Hepatocyte (in vitro differentiated cells): ENCODE results near the gene SUDS3. TPM values are rescaled to one million over a fixed set of nuclear protein-coding genes. Genes with fewer than 3 reads are reported as not detected.

ENCODE experiments used
- DNase-seq: peaks from one replicate; pipeline ENCODE4 v3.0.0-alpha.2; 2016; ENCODE audit warnings: low spot score
- H2AFZ ChIP-seq: fragments of 200-600 bp; sonication (generic); 2 replicates; pipeline ENCODE4 v1.6.0; 2016; ENCODE audit warnings: antibody characterized with exemption, mild to moderate bottlenecking
- H3K27ac ChIP-seq: fragments of 200-600 bp; sonication (generic); 2 replicates; pipeline ENCODE4 v1.5.1; 2016; ENCODE audit warnings: mild to moderate bottlenecking
- H3K27me3 ChIP-seq: fragments of 200-600 bp; sonication (generic); 2 replicates; pipeline ENCODE4 v1.6.1; 2016
- H3K36me3 ChIP-seq: fragments of 200-600 bp; sonication (generic); replicated peaks from 2 replicates; pipeline ENCODE4 v1.5.1; 2016; ENCODE audit warnings: low read depth; ENCODE audit not compliant: insufficient read depth
- H3K4me1 ChIP-seq: fragments of 200-600 bp; sonication (generic); 2 replicates; pipeline ENCODE4 v1.5.1; 2016; ENCODE audit warnings: mild to moderate bottlenecking, moderate library complexity; ENCODE audit not compliant: insufficient read depth
- H3K4me2 ChIP-seq: fragments of 200-600 bp; sonication (generic); 2 replicates; pipeline ENCODE4 v1.6.0; 2016
- H3K4me3 ChIP-seq: fragments of 200-600 bp; sonication (generic); 2 replicates; pipeline ENCODE4 v1.5.1; 2016; ENCODE audit warnings: mild to moderate bottlenecking
- H3K79me2 ChIP-seq: fragments of 200-600 bp; sonication (generic); 2 replicates; pipeline ENCODE4 v1.6.0; 2017; ENCODE audit warnings: mild to moderate bottlenecking
- H3K9me2 ChIP-seq: fragments of 200-600 bp; sonication (generic); replicated peaks from 2 replicates; pipeline ENCODE4 v1.6.0; 2017; ENCODE audit warnings: mild to moderate bottlenecking; ENCODE audit not compliant: insufficient read depth
- H3K9me3 ChIP-seq: fragments of 200-600 bp; sonication (generic); 2 replicates; pipeline ENCODE4 v1.5.1; 2016; ENCODE audit warnings: low read depth, mild to moderate bottlenecking
- H4K20me1 ChIP-seq: fragments of 200-600 bp; sonication (generic); 2 replicates; pipeline ENCODE4 v1.6.0; 2016; ENCODE audit warnings: mild to moderate bottlenecking; ENCODE audit not compliant: insufficient read depth, poor library complexity, severe bottlenecking
- EZH2 ChIP-seq: fragments of 200-600 bp; sonication (generic); IDR thresholded peaks from 2 replicates; pipeline ENCODE4 v1.6.1; 2016; ENCODE audit warnings: antibody characterized with exemption, mild to moderate bottlenecking, borderline replicate concordance
- EZH2phosphoT487 ChIP-seq: fragments of 200-600 bp; sonication (generic); IDR thresholded peaks from one replicate; pipeline ENCODE4 v1.6.1; 2018; ENCODE audit warnings: antibody characterized with exemption, mild to moderate bottlenecking, low read depth, moderate library complexity; ENCODE audit not compliant: unreplicated experiment, severe bottlenecking
- WGBS: methylation state at CpG from one replicate; pipeline ENCODE4 v1.1.6; 2016; ENCODE audit warnings: low lambda C conversion rate; ENCODE audit errors: missing lambda C conversion rate; 5-methylcytosine and 5-hydroxymethylcytosine counted together
- polyA plus RNA-seq: library from polyadenylated mRNA; unstranded; fragments of >200 nt; fragmentation: Nextera tagmentation; extraction: Ambion mirVana; gene quantifications from 2 replicates; pipeline ENCODE4 v1.2.1, GENCODE V29; 2016
- total RNA-seq: library from RNA; depleted of rRNA; stranded (reverse); fragments of >200 nt; gene quantifications from 2 replicates; pipeline ENCODE4 v1.2.3, GENCODE V29; 2014
- TF ChIP-seq, protein P1 (sequence below): fragments of 200-600 bp; sonication (generic); IDR thresholded peaks from 2 replicates; pipeline ENCODE4 v1.5.1; 2016; ENCODE audit warnings: antibody characterized with exemption, mild to moderate bottlenecking; ENCODE audit not compliant: poor library complexity

The SUDS3 gene
- total and polyA plus RNA-seq, 2 experiments from 2014 or later: 21.1 to 40.0 TPM

DNA sequence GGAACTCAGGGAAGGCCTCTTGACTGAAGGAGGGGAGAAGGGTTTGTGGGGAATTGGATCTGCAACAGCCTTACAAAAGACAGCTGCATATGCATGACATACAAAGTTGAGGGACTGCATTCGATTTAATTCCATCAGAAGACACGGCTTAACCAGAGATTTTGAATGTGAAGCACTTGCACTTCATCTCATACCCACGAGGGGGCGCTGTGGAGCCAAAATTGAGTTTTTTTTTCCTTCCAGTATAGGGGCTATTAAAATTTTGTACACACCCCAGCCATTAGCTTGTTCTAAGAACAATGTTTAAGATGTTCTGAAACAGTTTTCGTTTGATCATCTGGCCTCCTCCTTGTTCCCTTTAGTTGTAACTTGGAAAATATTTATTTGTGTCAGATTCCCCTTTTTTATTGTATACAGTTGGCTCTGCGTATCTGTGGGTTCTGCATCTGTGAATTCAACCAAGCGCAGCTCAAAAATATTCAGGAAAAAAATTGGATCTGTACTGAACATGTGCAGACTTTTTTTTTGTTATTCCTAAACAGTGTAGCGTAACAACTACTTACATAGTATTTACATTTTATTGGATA is 1.6 kb downstream of the SUDS3 start:
- Histone ChIP-seq H3K36me3 (no peaks in the 10 kb centered on the region), H3K4me2 (peak overlapping the region; percentile 89), H3K27me3 (no peaks in the 10 kb centered on the region), H3K4me3 (peak overlapping the region; percentile 83), H2AFZ (peak overlapping the region; percentile 97), H3K9me2 (no peaks in the 10 kb centered on the region), H3K9me3 (no peaks in the 10 kb centered on the region), H3K79me2 (peaks cover 40% of the 10 kb centered on the region), H3K4me1 (peaks cover 15% of the 10 kb centered on the region), H3K27ac (peak overlapping the region; percentile 95), H4K20me1 (peaks cover 4% of the 10 kb centered on the region)
- WGBS: 37% methylated on average over 8 of the region's 8 CpGs
- DNase-seq: peak; percentile 43
- TF ChIP-seq EZH2: no peak
- TF ChIP-seq, protein P1, sequence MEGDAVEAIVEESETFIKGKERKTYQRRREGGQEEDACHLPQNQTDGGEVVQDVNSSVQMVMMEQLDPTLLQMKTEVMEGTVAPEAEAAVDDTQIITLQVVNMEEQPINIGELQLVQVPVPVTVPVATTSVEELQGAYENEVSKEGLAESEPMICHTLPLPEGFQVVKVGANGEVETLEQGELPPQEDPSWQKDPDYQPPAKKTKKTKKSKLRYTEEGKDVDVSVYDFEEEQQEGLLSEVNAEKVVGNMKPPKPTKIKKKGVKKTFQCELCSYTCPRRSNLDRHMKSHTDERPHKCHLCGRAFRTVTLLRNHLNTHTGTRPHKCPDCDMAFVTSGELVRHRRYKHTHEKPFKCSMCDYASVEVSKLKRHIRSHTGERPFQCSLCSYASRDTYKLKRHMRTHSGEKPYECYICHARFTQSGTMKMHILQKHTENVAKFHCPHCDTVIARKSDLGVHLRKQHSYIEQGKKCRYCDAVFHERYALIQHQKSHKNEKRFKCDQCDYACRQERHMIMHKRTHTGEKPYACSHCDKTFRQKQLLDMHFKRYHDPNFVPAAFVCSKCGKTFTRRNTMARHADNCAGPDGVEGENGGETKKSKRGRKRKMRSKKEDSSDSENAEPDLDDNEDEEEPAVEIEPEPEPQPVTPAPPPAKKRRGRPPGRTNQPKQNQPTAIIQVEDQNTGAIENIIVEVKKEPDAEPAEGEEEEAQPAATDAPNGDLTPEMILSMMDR: peak; percentile 98

DNA sequence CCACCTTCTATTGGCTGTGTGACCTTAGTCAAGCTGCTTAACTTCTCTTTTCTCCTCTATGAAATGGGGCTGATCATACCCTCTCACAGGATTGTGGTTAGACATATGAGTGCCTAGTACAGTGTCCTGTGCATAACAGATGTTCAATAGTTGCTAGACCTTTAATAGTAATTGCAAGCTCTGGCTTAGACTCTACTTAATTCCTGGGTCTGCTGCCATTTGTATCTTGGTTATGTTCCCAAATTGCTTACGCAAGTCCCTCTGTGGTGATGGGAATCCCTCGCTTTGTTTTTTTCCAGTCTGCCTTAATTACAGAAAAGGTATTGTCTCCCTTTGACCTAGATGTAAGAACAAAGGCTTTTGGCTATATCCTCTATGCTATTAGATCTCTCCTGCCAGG is 15.1 kb downstream of the SUDS3 start:
- DNase-seq: no peak
- TF ChIP-seq, protein P1: no peak

DNA sequence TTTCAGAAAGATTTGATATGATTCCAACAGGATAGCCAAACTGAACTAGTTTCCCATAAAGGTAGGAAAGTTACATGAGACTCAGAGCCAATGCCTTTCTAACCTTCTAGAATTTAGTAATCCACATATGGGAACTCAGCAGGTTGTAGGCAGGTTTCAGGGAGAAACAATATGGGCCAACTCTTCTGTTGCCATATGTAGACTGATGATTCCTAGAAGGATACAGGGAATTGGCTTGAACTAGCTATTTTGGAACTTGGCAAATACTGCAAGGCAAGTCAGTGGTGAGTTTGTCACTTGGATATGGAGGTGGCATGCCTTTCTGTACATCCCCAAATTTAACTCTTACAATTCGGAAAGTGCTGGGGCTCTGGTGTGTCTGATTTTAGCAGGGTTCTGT is 15.5 kb downstream of the SUDS3 start:
- no peaks in the 10 kb centered on the region for H4K20me1 ChIP-seq
- no peak overlapping the region for H3K27ac ChIP-seq
- H3K27me3 ChIP-seq: no peaks in the 10 kb centered on the region
- H3K36me3 ChIP-seq: no peaks in the 10 kb centered on the region
- no peaks in the 10 kb centered on the region for H3K79me2 ChIP-seq
- no peak for DNase-seq
- H3K4me1 ChIP-seq: no peaks in the 10 kb centered on the region
- H3K4me3 ChIP-seq: no peak overlapping the region
- TF ChIP-seq EZH2phosphoT487: no peak
- no peak for TF ChIP-seq EZH2
- TF ChIP-seq, protein P1: no peak
- no peaks in the 10 kb centered on the region for H3K9me2 ChIP-seq
- H3K4me2 ChIP-seq: no peak overlapping the region
- 100% methylated on average over 1 of the region's 1 CpG for WGBS
- no peaks in the 10 kb centered on the region for H3K9me3 ChIP-seq
- no peak overlapping the region for H2AFZ ChIP-seq

More for the DNA sequence above, 15.1 kb downstream of the SUDS3 start:
- no peak overlapping the region for H3K4me3 ChIP-seq
- no peaks in the 10 kb centered on the region for H3K27me3 ChIP-seq
- H3K36me3 ChIP-seq: no peaks in the 10 kb centered on the region
- no peaks in the 10 kb centered on the region for H3K9me3 ChIP-seq
- no peaks in the 10 kb centered on the region for H3K9me2 ChIP-seq
- H3K79me2 ChIP-seq: no peaks in the 10 kb centered on the region
- no peaks in the 10 kb centered on the region for H4K20me1 ChIP-seq
- H3K27ac ChIP-seq: no peak overlapping the region
- no peak overlapping the region for H3K4me2 ChIP-seq
- H2AFZ ChIP-seq: no peak overlapping the region
- 91% methylated on average over 2 of the region's 2 CpGs for WGBS
- H3K4me1 ChIP-seq: no peaks in the 10 kb centered on the region
